HG03439 (cell line): ENCODE results near the gene ITGAE.

ENCODE experiments used
- ATAC-seq: cut with Tn5 transposase; IDR thresholded peaks from one replicate; pipeline ENCODE4 v1.9.1; 2021; ENCODE audit warnings: mild to moderate bottlenecking, moderate library complexity; ENCODE audit not compliant: unreplicated experiment

The ITGAE gene

GRCh38 chr17:3678095-3678820, 122.7 kb downstream of the ITGAE start:
- ATAC-seq: no peak

GRCh38 chr17:3675886-3676285, 125.1 kb downstream of the ITGAE start:
- no peak for ATAC-seq

DNA sequence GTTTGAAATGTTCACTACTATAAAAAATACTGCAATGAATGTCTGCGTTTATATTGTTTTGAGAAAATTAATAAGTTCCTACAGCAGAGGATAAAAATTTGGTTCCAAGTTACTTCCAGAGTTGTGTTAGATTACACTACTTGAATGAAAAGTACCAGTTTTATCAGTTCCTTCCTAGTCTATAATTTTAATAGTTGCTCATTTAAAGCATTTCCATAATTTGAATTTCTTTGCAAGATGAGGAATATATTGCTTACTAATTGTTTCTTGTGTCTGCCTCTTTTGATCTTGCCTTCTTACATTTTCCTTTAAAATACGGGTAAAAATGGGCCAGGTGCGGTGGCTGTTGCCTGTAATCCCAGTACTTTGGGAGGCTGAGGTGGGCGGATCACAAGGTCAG, 128.4 kb downstream of the ITGAE start:
- ATAC-seq: no peak

GRCh38 chr17:3669548-3669947, 131.4 kb downstream of the ITGAE start:
- no peak for ATAC-seq

- ATAC-seq: no peak
Observed at GRCh38 chr17:3669085-3669347, 132.0 kb downstream of the ITGAE start.

DNA sequence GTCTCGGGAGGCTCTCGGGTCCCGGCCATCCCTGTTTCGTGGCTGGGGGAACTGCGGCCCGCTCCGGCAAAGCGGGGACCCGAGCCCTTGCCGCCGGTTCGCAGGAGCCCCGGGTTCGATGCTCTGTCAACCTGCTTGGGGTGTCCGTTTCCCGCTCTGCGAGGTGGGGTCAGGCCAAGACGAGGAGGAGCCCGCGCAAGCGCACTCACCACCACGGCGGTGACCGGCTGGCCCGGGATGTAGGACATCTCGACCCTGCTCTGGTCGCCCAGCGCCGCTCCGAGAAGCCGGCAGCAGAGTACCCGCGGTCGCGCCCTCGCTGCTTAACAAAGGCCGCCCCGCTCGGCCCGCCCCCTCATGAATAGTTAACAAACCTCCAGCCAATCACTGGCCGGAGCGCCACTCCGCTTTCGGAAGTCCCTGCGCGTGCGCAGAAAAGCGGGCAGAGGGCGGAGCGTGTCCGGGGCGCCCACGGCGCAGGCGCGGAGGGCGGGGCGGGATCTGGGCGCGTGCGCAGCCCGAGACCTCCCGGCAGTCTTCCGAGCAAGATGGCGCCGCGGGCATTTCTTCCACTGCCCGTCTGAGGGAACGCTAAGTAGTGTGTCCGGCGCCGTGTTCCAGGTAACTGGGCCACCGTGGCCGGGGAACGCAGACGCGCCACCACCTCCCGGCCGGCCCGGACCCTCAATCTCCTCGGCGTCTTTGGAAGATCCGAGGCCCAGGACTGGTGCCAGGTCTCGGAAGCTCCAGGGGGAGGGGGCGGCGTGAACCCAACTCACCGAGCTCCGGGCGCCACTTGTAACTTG, 132.5 kb downstream of the ITGAE start, which contains the start of the genes EMC6 and TAX1BP3:
Gene EMC6 (plus strand): TSS at position 534 of the 806 bp plus-strand sequence. CDS start 335 bp downstream, outside the sequence.
Gene TAX1BP3 (minus strand): TSS at position 300 of the 806 bp plus-strand sequence. CDS start 52 bp downstream, at position 248.
- ATAC-seq: peak; percentile 88

DNA sequence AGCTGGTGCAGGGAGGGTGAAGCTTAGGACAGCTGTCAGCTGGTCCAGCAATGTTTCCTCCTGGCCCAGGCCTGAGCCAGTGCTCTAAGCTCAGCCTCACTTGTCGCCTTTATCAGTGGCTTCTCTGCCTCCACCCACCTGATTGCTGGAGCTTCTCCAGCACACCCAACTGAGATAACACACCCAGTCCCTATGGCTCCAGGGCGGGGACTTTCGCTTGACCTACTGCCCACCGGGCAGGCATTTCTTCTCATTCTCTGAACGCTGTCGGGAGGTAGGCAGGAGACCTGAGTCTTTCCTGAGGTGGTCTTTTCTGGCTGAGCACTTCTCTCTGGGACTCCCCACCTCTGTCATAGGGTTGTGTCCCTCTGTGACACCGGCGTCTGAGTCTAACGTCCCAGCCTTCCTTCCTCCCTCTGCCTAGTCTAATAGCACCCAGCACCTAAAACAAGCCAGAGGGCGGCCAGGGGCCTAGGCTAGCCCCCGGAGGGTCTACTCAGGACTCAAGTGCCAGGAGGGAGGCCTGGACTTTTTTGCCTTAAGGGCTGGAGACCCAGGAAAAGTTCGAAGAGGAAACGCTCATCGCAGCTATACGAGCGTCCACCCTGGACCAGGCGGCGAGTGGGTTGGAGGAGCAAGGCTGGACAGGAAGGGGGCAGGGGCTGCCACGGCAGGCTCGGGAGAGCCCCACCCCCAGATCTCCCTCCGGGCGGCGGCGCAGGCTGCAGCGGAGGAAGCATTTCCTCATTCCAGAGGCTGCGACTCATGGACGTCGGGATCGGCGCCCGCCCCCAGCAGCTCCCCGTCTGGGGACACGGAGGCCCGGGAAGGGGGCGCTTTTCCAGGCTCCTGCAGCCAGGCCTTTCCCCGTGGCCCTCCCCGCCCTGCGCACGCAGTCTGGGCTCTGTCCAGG, 133.4 kb downstream of the ITGAE start:
- ATAC-seq: peak; percentile 20

GRCh38 chr17:3666516-3666915, 134.5 kb downstream of the ITGAE start:
- ATAC-seq: no peak

DNA sequence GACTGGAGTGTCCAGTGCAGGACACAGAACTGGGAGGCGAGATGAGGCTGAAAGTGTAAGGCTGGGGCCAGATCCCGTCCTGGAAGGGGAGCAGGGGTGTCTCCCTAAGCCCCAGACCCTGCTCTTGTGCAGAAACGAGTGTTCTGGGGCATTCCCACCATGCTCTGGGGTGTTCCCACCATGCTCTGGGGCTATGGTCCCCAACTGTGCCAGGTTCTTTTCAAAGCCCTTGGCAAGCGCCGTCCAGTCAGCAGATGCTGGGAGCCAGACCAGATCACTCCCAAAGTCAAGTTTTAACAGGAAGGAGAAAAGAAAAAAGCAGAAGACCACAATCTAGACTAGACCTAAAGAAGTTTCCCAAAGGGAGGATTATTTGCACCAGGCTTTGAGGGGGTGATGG, 135.2 kb downstream of the ITGAE start:
- ATAC-seq: no peak
